ENCODE results near the gene TMBIM4.

DNA sequence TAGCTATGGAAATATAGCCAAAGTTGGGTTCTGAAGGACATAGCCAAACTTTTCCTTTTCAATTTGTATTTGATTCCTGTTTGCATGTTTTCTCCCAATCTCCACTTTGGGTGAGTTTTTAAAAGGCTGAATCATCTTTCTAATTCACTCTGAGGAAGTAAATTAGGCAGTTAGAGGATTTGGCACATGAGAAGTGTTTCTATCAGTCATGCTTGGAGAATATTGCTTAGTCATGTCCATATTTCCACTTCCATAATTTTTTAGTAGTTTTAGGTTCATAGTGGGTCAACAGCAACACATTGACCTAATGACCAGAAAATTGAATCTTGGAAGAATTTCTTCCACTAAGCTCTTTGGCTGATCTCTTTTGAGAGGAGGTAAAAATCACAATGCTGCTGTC is 41.0 kb upstream of the TMBIM4 start:
- TF ChIP-seq, protein P1, sequence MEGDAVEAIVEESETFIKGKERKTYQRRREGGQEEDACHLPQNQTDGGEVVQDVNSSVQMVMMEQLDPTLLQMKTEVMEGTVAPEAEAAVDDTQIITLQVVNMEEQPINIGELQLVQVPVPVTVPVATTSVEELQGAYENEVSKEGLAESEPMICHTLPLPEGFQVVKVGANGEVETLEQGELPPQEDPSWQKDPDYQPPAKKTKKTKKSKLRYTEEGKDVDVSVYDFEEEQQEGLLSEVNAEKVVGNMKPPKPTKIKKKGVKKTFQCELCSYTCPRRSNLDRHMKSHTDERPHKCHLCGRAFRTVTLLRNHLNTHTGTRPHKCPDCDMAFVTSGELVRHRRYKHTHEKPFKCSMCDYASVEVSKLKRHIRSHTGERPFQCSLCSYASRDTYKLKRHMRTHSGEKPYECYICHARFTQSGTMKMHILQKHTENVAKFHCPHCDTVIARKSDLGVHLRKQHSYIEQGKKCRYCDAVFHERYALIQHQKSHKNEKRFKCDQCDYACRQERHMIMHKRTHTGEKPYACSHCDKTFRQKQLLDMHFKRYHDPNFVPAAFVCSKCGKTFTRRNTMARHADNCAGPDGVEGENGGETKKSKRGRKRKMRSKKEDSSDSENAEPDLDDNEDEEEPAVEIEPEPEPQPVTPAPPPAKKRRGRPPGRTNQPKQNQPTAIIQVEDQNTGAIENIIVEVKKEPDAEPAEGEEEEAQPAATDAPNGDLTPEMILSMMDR (IDR thresholded peaks at IDR 0.05): no peak
- TF ChIP-seq POLR2AphosphoS5 (IDR thresholded peaks at IDR 0.05) (no peak), POLR2A (IDR thresholded peaks at IDR 0.05; ENCODE audit: low read depth) (no peak)
